ENCODE measurements around the gene NRIP1. TPM values are rescaled to one million over a fixed set of nuclear protein-coding genes. Genes with fewer than 3 reads are reported as not detected.

The NRIP1 gene
- total RNA-seq (2022; extraction: Qiagen RNA extraction), result 7.8 to 14.6 TPM (median 12.6 TPM) in 5 replicates

GRCh38 chr21:15064576-15065391 lies at the start of gene NRIP1:
NRIP1 (minus strand) TSS chr21:15065000; CDS start chr21:14968192, 96,808 bp downstream.

Data from A549 treated with Mapracorat at 1 μM for 4 hours (cell line).